HG03025 (cell line): ENCODE results near the gene EIF3B.
A peak's percentile ranks its signal among the peaks of the same experiment; 100 is the strongest.
"Not testable (repeated sequence)": the region's sequence is repeated elsewhere in the genome, so short reads cannot be mapped to it uniquely, and the experiment has no call there.

Experiments
- ATAC-seq: cut with Tn5 transposase; IDR thresholded peaks from one replicate; pipeline ENCODE4 v1.9.1; 2021; ENCODE audit warnings: mild to moderate bottlenecking, moderate library complexity; ENCODE audit not compliant: unreplicated experiment, low FRiP score

Gene EIF3B

DNA sequence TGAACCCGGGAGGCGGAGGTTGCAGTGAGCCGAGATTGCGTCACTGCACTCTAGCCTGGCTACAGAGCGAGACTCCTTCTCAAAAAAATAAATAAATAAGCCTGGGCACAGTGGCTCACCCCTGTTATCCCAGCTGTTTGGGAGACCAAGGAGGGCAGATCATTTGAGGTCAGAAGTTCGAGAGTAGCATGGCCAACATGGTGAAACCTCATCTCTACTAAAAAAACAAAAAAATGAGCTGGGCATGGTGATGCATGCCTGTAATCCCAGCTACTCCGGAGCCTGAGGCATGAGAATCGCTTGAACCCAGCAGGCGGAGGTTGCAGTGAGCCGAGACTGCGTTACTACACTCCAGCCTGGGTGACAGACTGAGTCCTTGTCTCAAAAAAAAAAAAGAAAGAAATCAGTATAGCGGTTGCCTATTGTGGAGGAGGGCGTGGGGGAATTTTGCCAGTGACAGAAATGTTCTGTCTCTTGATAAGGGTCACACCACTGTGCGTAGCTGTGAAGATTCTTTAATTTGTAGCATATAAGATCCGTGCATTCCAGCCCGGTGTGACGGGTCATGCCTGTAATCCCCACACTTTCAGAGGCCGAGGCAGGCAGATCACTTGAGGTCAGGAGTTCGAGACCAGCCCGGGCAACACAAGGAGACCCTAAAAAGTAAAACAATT is 17.9 kb upstream of the EIF3B start:
- no peak for ATAC-seq

DNA sequence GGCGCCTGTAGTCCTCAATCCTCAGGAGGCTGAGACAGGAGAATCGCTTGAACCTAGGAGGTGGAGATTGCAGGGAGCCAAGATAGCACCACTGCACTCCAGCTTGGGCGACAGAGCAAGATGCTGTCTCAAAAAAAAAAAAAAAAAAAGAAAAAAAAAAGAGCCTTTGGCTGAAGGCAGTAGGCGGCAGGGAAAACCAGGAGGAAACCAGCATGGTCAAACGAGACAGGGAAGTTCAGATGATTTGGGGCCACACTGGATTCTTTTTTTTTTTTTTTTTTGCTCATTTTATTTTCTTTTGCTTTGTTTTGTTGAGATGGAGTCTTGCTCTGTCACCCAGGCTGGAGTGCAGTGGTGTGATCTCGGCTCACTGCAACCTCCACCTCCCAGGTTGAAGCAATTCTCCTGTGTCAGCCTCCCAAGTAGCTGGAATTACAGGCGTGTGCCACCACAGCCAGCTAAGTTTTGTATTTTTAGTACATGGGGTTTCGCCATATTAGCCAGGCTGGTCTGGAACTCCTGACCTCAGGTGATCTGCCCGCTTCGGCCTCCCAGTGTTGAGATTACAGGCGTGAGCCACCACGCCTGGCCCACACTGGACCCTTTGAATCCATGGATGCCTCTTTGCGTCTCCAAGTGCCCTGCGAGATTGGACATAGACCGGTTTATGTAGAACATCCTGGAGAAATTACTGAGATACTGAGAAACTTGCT is 7.1 kb upstream of the EIF3B start:
- ATAC-seq = not testable (repeated sequence)

DNA sequence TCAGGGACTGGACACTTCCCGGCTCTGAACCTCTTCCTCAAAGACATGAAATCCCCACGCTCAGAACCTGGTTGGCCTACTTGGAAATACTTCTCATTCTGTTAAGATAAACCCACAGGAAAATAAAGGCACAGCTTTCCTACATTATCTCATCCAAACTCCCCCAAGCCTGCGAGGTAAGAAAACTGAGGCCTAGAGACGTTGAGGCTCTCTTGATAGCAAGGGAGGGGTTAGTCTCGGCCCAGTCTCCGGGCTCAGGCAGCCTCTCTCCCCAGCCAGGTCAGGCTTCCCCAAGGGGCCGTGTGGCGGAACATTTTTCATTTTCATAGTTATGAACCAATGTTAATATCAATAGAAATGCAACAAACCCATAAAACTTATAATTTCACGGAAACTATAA is 4.6 kb upstream of the EIF3B start:
- no peak for ATAC-seq

DNA sequence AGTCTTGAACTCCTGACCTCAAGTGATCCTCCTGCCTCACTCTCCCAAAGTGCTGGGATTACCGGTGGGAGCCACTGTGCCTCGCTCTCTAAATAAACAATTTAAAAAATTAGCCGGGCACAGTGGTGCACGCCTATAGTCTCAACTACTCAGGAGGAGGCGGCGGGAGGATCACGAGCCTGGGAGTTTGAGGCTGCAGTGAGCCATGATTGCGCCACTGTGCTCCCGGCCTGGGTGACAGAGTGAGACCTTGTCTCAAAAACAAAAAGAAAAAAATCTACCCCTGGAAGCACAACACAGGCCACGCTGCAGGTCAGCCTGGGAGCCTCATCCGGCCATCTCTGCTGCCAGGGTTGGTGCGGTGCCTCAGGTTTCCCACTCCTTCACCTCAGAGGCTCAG is 3.8 kb upstream of the EIF3B start:
- no peak for ATAC-seq

DNA sequence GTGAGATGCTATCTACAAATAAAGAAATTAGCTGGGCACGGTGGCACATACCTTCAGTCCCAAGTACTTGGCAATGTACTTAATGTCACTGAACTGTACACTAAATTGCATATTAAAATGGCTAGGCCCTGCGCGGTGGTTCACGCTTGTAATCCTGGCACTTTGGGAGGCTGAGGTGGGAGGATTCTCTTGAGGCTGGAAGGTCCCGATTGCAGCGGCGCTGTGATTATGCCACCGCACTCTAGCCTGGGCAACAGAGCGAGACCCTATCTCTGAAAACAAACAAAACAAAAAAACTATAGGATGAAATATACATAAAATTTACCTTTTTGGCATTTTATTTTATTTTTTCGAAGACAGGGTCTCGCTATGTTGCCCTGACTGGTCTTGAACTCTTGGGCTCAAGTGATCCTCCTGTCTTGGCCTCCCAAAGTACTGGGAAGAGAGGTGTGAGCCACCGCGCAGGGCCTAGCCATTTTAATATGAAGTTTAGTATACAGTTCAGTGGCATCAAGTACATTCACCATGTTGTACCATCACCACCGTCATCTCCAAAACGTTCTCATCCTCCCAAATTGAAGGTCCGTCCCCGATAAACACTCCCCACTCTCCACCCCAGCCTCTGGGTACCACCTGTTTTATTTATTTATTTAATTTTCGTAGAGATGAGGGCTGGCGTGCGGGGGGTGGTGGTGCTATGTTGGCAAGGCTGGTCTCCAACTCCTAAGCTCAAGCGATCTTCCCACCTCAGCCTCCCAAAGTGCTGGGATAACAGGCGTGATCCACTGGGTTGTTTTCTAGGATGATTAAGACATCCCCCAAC is 1.3 kb upstream of the EIF3B start:
- no peak for ATAC-seq

DNA sequence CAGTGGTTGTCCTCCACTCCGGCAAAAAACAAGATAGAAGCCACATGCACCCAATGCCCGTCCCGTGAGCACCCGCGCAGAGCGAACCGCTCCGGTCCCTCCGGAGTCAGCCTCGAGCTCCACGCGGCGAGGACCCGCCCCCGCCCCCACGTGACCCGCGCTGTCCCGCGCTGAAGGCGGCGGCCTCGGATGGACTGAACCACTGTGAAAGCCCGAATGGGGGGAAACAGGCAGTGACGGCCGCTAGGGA is 766 bp upstream of the EIF3B start:
- ATAC-seq = peak; percentile 45

DNA sequence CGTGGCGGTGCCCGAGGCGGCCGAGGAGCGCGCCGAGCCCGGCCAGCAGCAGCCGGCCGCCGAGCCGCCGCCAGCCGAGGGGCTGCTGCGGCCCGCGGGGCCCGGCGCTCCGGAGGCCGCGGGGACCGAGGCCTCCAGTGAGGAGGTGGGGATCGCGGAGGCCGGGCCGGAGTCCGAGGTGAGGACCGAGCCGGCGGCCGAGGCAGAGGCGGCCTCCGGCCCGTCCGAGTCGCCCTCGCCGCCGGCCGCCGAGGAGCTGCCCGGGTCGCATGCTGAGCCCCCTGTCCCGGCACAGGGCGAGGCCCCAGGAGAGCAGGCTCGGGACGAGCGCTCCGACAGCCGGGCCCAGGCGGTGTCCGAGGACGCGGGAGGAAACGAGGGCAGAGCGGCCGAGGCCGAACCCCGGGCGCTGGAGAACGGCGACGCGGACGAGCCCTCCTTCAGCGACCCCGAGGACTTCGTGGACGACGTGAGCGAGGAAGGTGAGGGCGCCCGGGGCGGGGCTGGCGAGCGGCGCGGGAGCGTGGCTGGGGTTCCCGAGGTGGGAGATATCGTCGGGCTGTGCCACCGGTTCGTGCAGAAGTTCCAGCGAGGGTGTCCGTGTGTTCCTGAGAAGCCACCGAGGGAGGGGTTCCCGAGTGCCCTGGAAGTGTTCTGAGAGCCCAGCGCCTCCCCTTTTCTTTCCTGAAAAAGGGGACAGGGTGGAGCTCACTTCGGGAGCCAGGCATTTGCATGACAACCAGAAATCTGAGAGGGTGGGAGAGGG is 495 bp downstream of the EIF3B start:
- ATAC-seq = peak; percentile 31

DNA sequence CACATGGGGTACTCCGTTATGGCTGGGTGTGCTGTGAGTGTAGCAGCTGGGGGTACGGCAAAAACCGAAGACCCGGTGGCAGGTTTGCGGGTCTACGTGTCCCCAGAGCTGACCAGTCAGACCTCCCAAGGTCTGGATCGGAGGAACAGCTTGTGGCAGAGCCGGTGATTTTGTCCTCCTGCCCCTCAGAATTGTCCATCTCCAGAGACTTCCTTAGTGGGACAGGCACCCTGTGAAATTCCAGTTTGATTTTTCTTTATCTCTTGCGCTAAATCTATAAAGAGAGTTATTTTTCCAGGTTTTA is 1.0 kb downstream of the EIF3B start:
- ATAC-seq = no peak

DNA sequence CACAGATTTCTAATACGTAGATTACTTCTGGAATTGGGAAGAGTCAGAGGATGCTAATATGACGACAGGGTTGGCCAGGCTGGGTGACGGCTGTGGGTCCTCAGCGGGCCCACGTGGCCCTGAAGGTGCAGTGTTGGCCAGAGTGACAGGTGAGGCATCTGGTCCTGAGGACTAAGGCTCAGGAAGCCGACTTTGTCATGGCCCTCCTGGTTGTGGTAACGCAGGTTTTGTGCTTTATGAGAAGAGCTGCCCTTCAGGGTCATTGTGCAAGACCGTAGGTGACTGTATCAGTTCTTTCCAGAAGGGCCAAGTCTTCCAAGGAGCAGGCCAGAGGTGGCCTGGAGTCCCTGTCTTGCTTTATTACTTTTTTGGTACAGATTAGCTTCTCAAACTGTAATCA is 2.5 kb downstream of the EIF3B start:
- no peak for ATAC-seq

DNA sequence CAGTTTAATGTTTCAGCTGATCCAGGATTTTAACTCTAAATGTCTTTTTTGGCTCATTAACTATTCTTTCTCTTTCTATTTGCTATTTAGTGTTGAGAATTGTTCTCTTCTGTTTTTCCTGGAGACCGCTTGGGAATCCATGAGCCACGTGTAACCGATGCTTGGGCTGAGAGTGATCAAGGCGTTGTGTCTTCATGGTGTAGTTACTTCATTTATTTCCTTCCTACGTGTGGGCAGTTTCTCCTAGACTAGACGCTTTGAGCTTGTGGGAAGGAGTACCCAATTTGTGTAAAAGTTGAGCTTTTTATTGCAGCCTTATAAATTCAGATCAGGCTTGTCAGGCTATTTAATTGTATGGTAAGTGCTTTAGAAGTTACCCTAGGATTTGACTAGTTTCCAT is 2.9 kb downstream of the EIF3B start:
- ATAC-seq = no peak

DNA sequence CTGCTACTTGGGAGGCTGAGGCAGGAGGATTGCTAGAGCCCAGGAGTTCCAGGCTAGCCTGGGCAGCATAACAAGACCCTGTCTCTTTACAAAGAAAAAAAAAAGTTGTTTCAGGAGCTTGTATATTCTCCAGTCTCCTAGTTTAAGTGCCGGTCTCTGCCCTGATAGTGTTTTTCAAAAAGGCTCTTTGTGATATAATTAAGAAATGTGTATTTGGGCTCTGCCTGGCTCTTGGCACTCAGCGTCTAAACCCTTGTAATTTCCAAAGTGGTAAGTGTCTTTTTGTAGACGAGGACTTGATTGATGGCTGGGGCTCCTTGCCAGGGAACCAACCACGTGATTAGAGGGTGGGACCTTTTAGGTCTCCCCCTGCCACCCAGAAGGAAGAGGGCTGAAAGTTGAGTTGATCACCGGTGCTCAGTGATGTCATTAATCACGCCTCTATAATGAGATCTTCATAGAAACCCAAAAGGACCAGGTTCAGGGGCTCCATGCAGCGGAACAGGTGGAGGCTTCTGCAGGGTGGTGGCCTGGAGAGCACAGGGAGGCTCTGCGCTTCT is 4.4 kb downstream of the EIF3B start:
- ATAC-seq = no peak

DNA sequence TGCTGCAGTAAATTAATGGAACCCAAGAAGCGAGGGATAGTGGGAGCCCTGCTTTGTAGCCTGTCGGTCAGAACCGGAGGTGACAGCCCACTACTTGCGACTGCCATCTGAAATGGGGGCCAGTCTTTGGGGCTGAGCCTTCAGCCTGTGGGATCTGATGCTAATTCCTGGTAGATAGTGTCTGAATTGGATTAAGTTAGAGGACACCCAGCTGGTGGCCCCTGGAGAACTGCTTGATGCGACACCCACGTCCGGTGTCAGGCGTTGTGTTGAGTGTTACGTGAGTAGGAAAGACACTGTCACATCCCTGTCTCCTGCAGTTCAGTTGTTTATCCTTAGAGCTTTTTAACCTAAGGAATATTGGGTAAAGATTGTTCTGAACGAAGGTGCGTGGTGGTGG is 5.0 kb downstream of the EIF3B start:
- ATAC-seq = no peak

DNA sequence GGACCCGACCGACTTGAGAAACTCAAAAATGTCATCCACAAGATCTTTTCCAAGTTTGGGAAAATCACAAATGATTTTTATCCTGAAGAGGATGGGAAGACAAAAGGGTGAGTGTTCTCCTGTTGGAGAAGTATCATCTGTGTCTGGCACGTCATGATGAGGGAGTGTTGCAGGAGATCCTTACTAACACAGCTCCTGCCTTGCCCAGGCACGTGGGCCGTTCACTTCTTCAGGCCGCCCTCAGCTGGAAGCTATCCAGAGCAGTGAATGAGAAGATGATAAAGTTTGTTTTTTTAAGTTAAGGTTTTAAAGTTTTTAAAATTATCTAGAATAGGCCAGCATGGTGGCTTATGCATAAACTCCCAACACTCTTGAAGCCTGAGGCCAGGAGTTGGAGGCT is 6.2 kb downstream of the EIF3B start:
- ATAC-seq = no peak

DNA sequence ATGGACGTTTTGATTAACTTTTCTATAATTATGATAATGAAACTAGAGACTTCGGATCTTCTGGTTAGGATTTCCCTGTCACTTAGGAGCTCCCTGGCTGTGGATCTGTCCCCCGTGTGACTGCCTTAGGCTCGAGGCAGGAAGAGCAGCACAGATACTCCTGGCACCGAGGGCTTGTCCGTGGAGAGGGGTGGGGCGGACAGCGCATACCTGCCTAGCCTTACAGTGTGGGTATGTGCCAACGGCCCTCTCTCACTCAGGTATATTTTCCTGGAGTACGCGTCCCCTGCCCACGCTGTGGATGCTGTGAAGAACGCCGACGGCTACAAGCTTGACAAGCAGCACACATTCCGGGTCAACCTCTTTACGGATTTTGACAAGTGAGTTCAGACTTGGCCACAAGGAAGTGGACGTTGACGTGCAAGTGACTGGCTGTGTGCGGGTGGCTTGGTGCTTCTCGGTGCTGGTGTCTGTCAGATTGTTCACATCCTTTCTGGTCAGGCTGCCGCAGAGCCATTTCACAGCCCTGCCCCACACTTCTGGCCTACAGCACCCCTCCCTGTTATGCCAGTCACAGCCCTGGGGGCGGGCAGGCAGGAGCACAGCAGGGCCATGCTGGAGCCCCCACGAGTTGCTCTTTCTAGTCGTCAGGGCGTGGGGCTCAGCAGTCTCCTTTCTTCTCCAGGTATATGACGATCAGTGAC is 7.9 kb downstream of the EIF3B start:
- ATAC-seq = no peak

DNA sequence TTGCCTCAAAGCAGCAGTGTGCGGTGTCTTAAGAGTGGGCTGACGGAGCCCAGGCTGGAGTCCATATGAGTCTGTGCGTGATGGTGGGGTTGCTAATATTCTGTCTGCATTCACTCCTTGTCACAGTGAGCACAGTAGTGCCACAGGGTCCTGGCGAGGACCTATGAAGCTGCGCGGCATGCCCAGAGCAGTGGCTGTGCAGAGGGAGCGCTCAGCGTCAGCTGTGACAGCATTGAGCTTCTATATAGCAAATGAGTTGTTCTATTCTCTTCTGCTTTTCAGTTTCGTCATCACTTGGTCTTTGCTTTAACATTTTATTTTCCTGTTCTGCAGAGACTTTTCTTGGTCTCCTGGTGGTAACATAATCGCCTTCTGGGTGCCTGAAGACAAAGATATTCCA is 14.5 kb downstream of the EIF3B start:
- no peak for ATAC-seq

DNA sequence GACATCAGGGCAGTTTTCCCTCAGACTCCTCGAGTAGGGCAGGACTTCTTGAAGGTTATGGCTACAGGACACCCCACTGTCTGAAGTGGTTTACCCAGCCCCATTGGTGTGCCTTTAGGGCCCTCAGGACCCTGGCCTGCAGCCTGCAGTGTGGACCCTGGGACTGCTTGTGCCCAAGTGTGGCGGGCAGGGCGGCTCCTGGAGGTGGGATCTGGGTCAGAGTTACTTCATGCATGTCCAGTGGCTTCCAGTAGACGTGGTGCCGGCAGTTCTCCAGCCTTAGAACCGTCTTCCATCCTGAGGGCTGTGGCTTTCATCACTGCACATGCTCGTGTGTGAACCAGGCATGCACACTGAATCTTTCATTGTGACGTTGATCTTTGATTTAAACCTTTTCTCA is 16.7 kb downstream of the EIF3B start:
- no peak for ATAC-seq

DNA sequence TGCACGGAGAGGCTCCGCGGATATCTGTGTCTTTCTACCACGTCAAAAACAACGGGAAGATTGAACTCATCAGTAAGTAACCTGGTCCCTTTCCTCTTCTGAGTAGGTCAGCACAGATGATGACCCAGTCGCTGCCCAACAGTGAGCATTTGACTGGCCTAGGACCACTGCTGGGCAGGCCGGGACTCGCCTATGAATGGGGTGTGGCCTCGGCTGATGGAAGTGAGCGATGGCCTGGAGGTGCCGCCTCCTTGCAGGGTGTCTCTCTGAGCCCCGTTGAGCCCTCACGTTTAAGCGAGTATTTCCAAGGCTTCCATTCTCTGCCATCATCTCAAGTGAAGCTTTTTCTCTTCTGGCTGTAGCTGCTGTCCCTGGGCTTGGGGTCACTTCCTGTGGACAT is 18.1 kb downstream of the EIF3B start:
- no peak for ATAC-seq

DNA sequence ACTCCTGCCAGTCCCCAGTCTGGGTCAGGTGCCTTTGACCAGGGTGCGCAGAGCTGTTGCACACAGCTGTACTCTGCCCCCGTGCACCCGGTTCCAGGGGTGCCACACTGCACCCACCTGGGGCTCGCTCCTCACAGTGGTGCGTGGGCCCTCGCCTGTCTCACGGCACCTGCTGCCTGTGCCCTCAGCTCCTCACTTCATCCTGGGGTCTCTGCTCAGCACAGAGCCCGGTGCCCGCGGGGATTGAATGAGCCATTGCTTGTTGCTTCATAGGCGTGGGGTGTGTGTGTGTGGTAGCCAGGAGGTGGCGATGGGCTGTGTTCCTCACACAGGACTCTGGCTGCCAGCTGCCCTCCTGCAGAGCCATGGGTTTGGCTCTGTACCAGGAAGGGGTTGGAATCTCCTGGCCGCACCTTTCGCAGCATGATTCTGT is 18.5 kb downstream of the EIF3B start:
- ATAC-seq = no peak

DNA sequence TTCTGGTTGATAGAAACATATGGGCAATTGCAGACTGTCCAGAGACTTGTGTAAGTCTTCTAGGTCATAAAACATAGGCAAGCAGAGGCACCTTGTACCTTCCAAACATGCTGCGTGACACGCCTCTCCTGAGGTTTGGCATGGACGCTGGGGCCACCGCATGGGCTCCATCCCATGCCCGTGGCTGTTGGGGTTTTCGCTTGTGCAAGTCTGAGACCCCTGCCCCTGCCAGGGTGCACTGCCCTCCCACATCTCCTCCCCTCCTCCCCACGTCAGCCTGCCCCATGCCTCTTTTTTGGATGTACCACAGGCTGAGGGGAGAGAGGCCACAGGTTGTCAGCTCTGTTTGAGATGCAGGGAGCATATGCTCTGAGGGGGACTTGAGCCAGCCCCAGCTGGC is 19.0 kb downstream of the EIF3B start:
- no peak for ATAC-seq

DNA sequence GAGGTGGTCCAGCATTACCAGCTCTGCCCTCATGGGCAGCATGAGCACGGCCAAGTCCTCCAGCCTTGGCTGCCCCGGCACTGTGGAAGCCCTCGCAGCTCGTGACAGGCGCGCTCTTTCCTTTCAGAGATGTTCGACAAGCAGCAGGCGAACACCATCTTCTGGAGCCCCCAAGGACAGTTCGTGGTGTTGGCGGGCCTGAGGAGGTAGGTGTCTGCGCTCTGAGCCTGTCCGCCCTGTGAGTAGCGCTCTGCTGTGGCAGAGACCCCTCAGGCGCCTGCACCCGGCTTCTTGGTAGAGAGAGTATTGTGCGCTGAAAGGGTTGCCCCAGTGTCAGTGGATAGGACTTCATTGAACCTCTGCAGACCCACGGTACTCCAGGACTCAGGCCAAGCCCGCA is 19.8 kb downstream of the EIF3B start:
- no peak for ATAC-seq
